Neural progenitor cell (in vitro differentiated cells): ENCODE measurements around the gene MYOZ3. TPM values are rescaled to one million over a fixed set of nuclear protein-coding genes. Genes with fewer than 3 reads are reported as not detected.

Experiments
- DNase-seq: peaks from one replicate; pipeline ENCODE4 v3.0.0-alpha.2; 2016; ENCODE audit warnings: low spot score
- H2AFZ ChIP-seq: fragments of 200-600 bp; sonication (generic); replicated peaks from 2 replicates; pipeline ENCODE4 v1.6.1; 2016; ENCODE audit warnings: antibody characterized with exemption
- H3F3A ChIP-seq: fragments of 200-600 bp; sonication (generic); 2 replicates; pipeline ENCODE4 v1.6.1; 2016; ENCODE audit warnings: antibody characterized with exemption, low read depth
- H3K27ac ChIP-seq: fragments of 200-600 bp; sonication (generic); 2 replicates; pipeline ENCODE4 v1.5.1; 2016; ENCODE audit warnings: mild to moderate bottlenecking
- H3K27me3 ChIP-seq: fragments of 200-600 bp; sonication (generic); 2 replicates; pipeline ENCODE4 v1.6.1; 2016; ENCODE audit warnings: mild to moderate bottlenecking, moderate library complexity
- H3K36me3 ChIP-seq: fragments of 200-600 bp; sonication (generic); 2 replicates; pipeline ENCODE4 v1.5.1; 2016
- H3K4me1 ChIP-seq: fragments of 200-600 bp; sonication (generic); 2 replicates; pipeline ENCODE4 v1.6.1; 2016; ENCODE audit warnings: mixed run types
- H3K4me2 ChIP-seq: fragments of 200-600 bp; sonication (generic); 2 replicates; pipeline ENCODE4 v1.6.1; 2016
- H3K4me3 ChIP-seq: fragments of 200-600 bp; sonication (generic); 2 replicates; pipeline ENCODE4 v1.5.1; 2016
- H3K79me2 ChIP-seq: fragments of 200-600 bp; sonication (generic); 2 replicates; pipeline ENCODE4 v1.6.1; 2016; ENCODE audit warnings: low read depth
- H3K9ac ChIP-seq: fragments of 200-600 bp; sonication (generic); 2 replicates; pipeline ENCODE4 v1.6.1; 2016
- H3K9me3 ChIP-seq: fragments of 200-600 bp; sonication (generic); 2 replicates; pipeline ENCODE4 v1.5.1; 2016; ENCODE audit warnings: low read depth
- H4K20me1 ChIP-seq: fragments of 200-600 bp; sonication (generic); 2 replicates; pipeline ENCODE4 v1.6.1; 2016; ENCODE audit warnings: low read depth
- H3K27ac Mint-ChIP-seq: 3 replicates; pipeline ENCODE4 v1.8.0; 2021; ENCODE audit warnings: mixed read lengths
- H3K27me3 Mint-ChIP-seq: 2 replicates; pipeline ENCODE4 v1.8.0; 2022; ENCODE audit warnings: low read depth, mild to moderate bottlenecking, inconsistent platforms, moderate library complexity, mixed read lengths; ENCODE audit not compliant: insufficient read depth
- H3K36me3 Mint-ChIP-seq: 3 replicates; pipeline ENCODE4 v1.8.0; 2021; ENCODE audit warnings: mixed read lengths
- H3K4me1 Mint-ChIP-seq: 3 replicates; pipeline ENCODE4 v1.8.0; 2021; ENCODE audit warnings: mixed read lengths
- H3K4me3 Mint-ChIP-seq: 3 replicates; pipeline ENCODE4 v1.8.0; 2021; ENCODE audit warnings: mild to moderate bottlenecking, moderate library complexity, mixed read lengths
- H3K9me3 Mint-ChIP-seq: 3 replicates; pipeline ENCODE4 v1.8.0; 2020; ENCODE audit warnings: mixed read lengths
- EZH2 ChIP-seq: fragments of 200-600 bp; sonication (generic); IDR thresholded peaks from 2 replicates; pipeline ENCODE4 v1.6.1; 2017; ENCODE audit warnings: antibody characterized with exemption, mild to moderate bottlenecking, moderate library complexity
- EZH2phosphoT487 ChIP-seq: fragments of 200-600 bp; sonication (generic); IDR thresholded peaks from 2 replicates; pipeline ENCODE4 v1.6.1; 2017; ENCODE audit warnings: antibody characterized with exemption
- total RNA-seq: library from RNA; depleted of rRNA; stranded (reverse); fragments of >200 nt; gene quantifications from 2 replicates; pipeline ENCODE4 v1.2.3, GENCODE V29; 2015; ENCODE audit warnings: low replicate concordance
- TF ChIP-seq, protein P1 (sequence below): fragments of 200-600 bp; sonication (generic); IDR thresholded peaks from 2 replicates; pipeline ENCODE4 v1.5.1; 2017; ENCODE audit warnings: antibody characterized with exemption, mild to moderate bottlenecking

The MYOZ3 gene
- total RNA-seq, 1 donor from 2014 or later: 0.90 TPM

DNA sequence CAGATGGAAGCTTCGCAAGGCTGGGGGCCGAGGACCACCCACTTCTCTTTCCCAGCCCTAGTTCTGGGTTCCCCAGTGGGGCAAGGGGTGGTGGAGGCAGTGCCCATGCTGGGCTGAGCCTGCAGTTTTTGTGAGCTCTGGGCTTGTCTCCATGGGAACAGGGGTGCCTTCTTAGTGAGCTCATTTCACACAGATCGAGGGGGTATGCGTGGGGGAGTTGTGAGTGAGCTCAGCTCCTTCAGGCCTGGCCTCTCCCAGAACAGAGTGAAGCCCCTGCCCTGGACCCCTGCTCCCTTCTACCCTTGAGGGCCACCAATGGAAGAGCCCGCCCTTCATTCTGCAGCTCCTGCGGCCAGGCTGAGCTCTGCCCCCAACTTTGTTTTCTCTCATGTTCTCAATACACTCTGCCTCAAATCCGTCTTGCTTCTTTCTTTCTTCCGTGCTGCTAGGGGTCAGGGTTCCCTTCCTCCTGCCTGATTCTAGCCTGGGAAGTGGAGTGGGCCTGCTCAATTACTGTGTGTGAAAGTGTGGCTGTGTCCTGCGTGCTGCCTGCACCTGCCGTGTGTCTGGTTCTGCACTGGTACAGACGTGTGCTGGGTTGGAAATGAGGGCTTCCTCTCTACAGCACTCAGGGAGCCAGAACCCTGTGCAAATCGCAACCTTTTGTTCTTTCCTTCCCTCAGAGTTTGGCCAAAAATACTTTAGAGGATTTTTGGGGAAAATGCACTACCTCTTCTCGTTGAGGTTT lies 9.0 kb upstream of the MYOZ3 start:
- H3K4me3 ChIP-seq: no peak overlapping the region
- Mint-ChIP-seq H3K9me3 (no peaks in the 10 kb centered on the region), H3K4me3 (peak overlapping the region; percentile 3), H3K27me3 (peaks cover 7% of the 10 kb centered on the region), H3K4me1 (peaks cover 44% of the 10 kb centered on the region), H3K27ac (peak overlapping the region; percentile 96), H3K36me3 (no peaks in the 10 kb centered on the region)
- H3K9me3 ChIP-seq: no peaks in the 10 kb centered on the region
- H3F3A ChIP-seq: peaks cover 15% of the 10 kb centered on the region
- peak overlapping the region; percentile 94 for H2AFZ ChIP-seq
- H3K36me3 ChIP-seq: no peaks in the 10 kb centered on the region
- no peaks in the 10 kb centered on the region for H3K27me3 ChIP-seq
- H3K79me2 ChIP-seq: no peaks in the 10 kb centered on the region
- H4K20me1 ChIP-seq: no peaks in the 10 kb centered on the region
- TF ChIP-seq EZH2phosphoT487 (no peak), EZH2 (no peak)
- TF ChIP-seq, protein P1, sequence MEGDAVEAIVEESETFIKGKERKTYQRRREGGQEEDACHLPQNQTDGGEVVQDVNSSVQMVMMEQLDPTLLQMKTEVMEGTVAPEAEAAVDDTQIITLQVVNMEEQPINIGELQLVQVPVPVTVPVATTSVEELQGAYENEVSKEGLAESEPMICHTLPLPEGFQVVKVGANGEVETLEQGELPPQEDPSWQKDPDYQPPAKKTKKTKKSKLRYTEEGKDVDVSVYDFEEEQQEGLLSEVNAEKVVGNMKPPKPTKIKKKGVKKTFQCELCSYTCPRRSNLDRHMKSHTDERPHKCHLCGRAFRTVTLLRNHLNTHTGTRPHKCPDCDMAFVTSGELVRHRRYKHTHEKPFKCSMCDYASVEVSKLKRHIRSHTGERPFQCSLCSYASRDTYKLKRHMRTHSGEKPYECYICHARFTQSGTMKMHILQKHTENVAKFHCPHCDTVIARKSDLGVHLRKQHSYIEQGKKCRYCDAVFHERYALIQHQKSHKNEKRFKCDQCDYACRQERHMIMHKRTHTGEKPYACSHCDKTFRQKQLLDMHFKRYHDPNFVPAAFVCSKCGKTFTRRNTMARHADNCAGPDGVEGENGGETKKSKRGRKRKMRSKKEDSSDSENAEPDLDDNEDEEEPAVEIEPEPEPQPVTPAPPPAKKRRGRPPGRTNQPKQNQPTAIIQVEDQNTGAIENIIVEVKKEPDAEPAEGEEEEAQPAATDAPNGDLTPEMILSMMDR: no peak
- H3K27ac ChIP-seq: no peak overlapping the region
- H3K4me1 ChIP-seq: peaks cover 30% of the 10 kb centered on the region
- H3K4me2 ChIP-seq: peak overlapping the region; percentile 51
- DNase-seq: peak; percentile 34
- H3K9ac ChIP-seq: no peak overlapping the region

DNA sequence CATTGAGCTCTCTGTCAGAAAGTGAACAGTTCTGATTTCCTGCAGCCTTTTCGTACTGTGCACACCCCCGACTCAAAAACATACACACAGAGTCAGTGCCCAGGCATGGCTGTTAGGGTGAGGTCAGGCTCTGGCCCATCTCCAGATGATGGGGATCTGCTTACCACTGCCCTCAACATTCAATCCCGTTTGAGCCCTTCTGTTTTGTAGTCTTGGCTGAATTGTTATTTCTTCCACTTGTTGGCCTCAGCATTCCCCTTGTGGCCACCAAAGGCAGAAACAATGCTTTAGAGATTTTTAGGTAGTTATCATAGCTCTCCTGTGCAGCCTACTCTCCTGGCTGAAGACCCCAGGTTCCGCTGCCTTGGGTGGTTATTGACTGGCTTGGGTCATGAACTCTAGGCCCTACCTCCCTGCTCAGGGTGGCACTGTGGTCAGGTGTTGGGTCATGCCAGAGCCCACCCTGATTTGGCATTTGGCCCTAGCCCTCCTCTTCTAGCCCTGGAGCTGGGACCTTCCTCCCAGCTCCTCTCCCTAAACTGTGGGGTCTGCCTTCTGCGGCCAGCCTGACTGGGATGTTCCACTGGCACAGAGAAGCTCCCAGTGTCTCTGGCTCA lies 7.8 kb upstream of the MYOZ3 start:
- Histone ChIP-seq H4K20me1 (no peaks in the 10 kb centered on the region), H3K9me3 (no peaks in the 10 kb centered on the region), H3K4me3 (no peak overlapping the region), H3K9ac (no peak overlapping the region), H3K27ac (no peak overlapping the region), H3K27me3 (no peaks in the 10 kb centered on the region), H3K4me2 (no peak overlapping the region), H3K36me3 (no peaks in the 10 kb centered on the region), H3F3A (peaks cover 15% of the 10 kb centered on the region), H2AFZ (no peak overlapping the region), H3K4me1 (peaks cover 23% of the 10 kb centered on the region), H3K79me2 (no peaks in the 10 kb centered on the region)
- H3K36me3 Mint-ChIP-seq: no peaks in the 10 kb centered on the region
- H3K9me3 Mint-ChIP-seq: no peaks in the 10 kb centered on the region
- H3K27me3 Mint-ChIP-seq: peaks cover 7% of the 10 kb centered on the region
- no peak for DNase-seq
- H3K4me3 Mint-ChIP-seq: no peak overlapping the region
- no peak overlapping the region for H3K27ac Mint-ChIP-seq
- H3K4me1 Mint-ChIP-seq: peaks cover 46% of the 10 kb centered on the region
- TF ChIP-seq, protein P1: no peak
- no peak for TF ChIP-seq EZH2phosphoT487
- no peak for TF ChIP-seq EZH2

DNA sequence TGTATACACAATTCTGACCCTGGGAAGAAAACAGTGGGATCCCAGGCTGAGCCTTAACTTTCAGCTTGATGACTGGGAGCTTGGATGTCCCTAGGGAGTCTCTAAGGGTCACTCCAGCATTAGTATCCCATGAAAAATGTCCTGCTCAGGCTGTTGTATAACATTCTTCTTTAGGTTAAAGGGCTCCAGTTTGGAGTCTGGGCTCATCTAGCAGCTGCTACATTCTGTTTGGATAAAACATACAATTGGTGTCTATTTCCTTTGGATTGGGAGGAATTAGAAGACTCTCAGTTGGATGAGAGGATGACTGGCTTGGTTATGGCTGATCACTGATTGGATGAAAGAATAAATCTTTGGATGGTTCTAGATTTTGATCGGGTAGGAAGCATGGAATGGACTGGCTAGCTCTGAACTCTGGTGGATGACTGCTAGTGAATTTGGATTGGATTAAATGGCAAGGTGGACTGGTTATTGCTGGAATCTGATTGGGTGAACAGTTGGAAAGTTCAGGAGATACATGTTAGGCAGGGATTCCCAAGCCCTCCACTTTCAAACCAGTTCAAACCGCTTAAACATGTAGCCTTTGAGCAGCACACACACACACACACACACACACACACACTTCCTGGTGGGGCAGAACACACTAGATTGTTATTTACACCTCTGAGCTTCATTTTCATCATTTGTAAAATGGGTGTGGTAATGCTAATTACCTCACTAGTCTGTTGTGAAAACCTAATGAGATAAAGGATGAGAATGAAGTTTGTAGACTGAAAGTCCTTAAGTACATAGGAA lies 7.1 kb upstream of the MYOZ3 start:
- H3K27me3 ChIP-seq: no peaks in the 10 kb centered on the region
- Mint-ChIP-seq H3K27ac (no peak overlapping the region), H3K4me3 (no peak overlapping the region), H3K36me3 (no peaks in the 10 kb centered on the region), H3K27me3 (peaks cover 7% of the 10 kb centered on the region), H3K9me3 (no peaks in the 10 kb centered on the region), H3K4me1 (peaks cover 44% of the 10 kb centered on the region)
- no peak overlapping the region for H3K4me2 ChIP-seq
- H3K79me2 ChIP-seq: no peaks in the 10 kb centered on the region
- H3K9me3 ChIP-seq: no peaks in the 10 kb centered on the region
- peaks cover 23% of the 10 kb centered on the region for H3K4me1 ChIP-seq
- no peaks in the 10 kb centered on the region for H4K20me1 ChIP-seq
- TF ChIP-seq, protein P1: no peak
- TF ChIP-seq EZH2phosphoT487: no peak
- no peak for TF ChIP-seq EZH2
- H3K9ac ChIP-seq: no peak overlapping the region
- no peaks in the 10 kb centered on the region for H3K36me3 ChIP-seq
- H3K27ac ChIP-seq: no peak overlapping the region
- peaks cover 15% of the 10 kb centered on the region for H3F3A ChIP-seq
- H2AFZ ChIP-seq: no peak overlapping the region
- no peak for DNase-seq
- H3K4me3 ChIP-seq: no peak overlapping the region
